ENCODE data around the gene JADE3.

Gene JADE3

DNA sequence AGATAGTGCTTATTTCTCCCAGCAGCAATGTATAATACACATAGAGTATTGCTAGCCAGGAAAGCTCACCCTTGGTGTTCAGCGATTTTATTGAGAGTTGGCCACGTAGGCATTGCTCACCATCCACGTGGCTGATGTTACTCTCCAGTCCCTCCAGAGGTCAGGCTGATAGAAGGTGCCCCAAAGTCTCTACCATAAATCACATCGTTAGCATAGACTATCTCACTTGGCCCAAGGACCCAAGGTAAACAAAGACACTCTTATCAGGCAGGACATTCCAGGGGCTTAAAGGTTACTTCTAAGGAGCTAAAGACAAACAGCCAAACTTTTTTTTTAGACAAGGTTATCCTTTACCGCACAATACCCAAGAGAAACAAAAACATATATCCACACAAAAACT lies 135.8 kb downstream of the JADE3 start:
- DNase-seq: no peak

- no peak for DNase-seq
Observed at GRCh38 chrX:47059142-47059874, 147.1 kb downstream of the JADE3 start.

- no peak for DNase-seq
Observed at GRCh38 chrX:47060708-47061107, 148.5 kb downstream of the JADE3 start.

DNA sequence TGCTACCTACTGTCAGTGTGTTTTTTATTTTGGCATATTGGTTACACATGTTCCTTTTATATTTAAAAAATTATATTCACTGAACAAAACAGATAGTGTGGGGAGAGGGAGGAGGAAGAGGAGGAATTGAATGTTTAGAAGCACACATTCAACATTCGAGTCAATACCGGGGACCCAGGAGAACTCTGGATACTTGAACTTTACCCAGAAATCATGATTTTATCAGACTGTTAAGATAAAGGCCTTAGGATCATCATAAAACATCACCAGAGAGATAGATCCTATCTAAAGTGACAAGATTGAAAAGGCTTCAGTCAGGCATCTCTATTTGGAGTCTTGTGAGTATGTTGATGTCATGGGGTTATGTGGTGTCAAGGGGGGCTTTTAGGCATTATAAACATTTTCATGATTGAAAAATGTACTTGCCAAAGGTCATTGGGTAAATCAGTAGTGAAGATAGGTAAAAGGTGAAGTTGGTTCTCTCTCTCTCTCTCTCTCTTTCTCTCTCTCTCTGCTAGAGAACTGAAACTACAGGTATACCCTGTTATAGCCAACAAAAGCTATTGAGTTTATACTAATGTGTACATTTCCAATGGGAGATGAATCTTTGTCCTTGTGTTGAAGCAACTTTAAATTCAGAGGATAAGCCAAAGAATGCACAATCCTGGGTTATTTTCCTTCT lies 149.2 kb downstream of the JADE3 start:
- DNase-seq: no peak

- no peak for DNase-seq
Observed at GRCh38 chrX:47063179-47063578, 151.0 kb downstream of the JADE3 start.

- DNase-seq: no peak
Observed at GRCh38 chrX:47068214-47068613, 156.0 kb downstream of the JADE3 start.

GRCh38 chrX:47068720-47069119 lies 156.5 kb downstream of the JADE3 start:
- no peak for DNase-seq

DNA sequence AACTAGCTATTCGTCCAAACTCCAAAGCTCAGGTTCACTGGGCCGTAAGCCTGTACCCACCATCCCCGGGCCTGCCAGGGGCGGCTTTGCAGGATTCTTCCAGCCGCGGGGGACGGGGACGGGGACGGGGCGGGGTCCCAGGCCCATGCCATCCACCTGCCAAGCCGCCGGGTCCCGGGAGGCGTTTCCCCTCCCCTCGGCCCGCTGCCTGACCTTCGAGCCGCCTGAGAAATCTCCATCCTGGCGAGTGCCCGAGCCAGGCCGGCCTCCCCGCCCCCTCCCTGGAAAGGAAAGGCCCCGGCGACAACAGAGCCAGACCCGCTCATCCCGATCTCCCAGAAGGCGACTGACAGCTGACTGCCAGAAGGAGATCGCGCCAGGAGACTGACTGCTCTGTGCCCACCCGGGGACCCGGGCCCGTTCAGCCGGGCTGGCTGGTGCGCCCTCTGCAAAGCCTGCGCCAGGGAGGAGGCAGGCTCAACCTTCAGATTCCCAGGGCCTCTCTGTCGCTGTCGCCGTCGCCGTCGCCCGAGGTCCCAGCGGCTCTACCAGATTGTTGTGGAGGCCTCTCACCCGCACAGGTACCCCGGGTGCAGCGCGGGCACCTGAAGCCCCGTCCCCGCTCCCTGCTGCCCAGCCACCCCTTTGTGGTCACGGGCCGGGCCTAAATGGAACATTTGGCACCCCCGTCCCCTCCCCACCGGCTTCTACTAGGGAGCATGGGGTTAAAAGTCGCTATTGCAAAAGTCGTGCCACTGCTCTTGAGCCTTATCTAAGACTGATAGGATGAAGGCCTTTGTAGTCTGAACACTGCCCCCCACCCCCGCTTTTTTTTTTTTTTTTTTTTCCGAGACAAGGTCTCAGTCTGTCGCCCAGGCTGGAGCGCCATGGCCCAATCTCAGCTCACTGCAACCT lies 166.2 kb downstream of the JADE3 start, which contains the start of gene RGN:
RGN (plus strand) TSS at position 315 of the 915 bp plus-strand sequence. CDS start 2,702 bp downstream, outside the sequence.
- no peak for DNase-seq

DNA sequence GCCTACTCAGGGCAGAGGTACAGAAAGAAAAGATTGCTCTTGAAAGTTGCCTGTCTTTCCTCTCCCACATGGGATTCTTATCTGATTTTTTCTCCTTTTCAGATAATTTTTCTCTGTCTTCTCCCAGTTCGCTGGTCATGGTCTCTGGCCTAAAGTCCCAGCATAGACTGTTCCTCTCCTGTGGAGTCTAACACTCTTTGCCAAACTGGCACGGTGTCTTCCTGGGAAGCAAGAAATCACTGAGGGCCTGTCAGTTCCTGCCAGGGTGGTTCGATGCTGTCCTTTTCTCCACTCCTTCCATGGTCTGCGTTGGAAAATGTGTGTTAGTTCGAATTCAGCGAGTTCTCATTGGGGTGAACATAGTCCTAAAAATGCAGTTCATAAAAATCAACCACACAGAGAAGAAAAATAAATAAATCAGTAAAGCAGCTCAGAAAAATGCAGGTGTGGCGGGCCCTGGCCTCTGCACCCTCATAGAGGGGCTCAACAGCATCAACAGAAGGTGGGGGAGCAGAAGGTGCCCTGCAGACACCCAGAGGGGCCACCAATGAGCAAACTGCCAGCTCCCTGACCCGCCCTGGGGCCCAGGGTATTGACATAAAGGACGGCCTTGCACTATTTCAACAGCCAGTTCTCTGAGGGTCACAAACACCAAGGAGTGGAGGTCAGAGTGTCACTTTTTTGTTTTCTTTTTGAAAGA lies 168.1 kb downstream of the JADE3 start:
- no peak for DNase-seq

GRCh38 chrX:47080915-47081236 lies 168.7 kb downstream of the JADE3 start:
- DNase-seq: no peak

- DNase-seq: no peak
Observed at GRCh38 chrX:47091149-47091775, 179.0 kb downstream of the JADE3 start.

GRCh38 chrX:47093248-47093647 lies 181.0 kb downstream of the JADE3 start:
- DNase-seq: no peak

- no peak for DNase-seq
Observed at GRCh38 chrX:47093860-47094259, 181.6 kb downstream of the JADE3 start.

DNA sequence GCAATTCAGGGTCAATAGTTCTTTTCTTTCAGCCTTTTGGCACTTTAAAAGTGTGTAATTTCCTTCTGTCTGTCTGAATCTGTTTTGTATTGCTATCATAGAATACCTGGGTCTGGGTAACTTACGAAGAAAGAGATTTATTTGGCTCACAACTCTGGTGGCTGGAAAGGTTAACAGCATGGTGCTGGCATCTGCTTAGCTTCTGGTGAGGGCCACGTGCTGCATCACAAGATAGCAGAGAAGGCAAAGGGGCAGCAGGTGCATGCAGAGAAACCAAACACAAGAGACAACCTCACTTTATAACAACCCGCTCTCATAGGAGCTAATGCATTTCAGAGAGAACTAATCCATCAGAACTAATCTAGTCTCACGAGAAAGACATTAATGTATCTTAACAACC lies 184.8 kb downstream of the JADE3 start:
- no peak for DNase-seq

DNA sequence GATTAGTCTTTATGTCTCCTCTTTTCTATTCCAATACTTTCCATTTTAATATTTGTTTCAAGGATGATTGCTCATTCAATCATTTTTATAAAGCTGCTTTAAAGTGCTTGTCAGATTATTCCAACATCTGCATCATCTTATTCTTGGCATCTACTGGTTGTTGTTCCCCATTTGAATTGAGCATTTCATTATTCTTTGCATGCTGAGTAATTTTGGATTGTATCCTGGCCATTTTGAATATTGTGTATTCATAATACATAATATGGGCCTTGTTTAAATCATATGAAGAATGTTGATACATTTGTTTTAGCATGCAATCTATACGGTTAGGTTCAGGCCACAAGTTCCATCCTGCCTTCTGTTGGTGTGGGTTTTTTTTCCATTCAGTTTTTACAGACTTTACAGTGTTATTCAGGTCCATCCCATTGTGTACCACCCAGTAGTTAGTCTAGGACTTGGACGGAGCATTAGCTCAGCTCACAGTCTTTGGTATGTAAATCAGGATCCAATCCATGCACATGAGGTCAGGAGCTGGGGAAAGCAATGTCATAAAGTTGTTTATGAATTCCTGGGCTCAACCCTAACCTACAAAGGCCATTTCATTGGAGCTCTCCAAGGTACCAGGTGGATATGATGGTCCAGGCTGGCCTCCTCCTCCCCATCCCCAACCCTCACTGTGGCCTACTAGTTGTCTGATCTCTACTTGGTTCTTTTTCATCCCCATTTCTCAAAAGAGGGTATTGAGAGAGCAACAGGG lies 186.3 kb downstream of the JADE3 start:
- DNase-seq: no peak

- no peak for DNase-seq
Observed at GRCh38 chrX:47101206-47101605, 189.0 kb downstream of the JADE3 start.
